Skeletal muscle satellite cell (primary cell): Measurements from ENCODE around the gene PPP1R15A.
"Not testable (repeated sequence)": the region's sequence is repeated elsewhere in the genome, so short reads cannot be mapped to it uniquely, and the experiment has no call there.

Source experiments
- H3K27me3 ChIP-seq: 2 replicates; pipeline ENCODE4 v1.7.0; 2013; ENCODE audit warnings: low read length; ENCODE audit not compliant: control insufficient read depth, insufficient read depth
- H3K36me3 ChIP-seq: 2 replicates; pipeline ENCODE4 v1.7.0; 2013; ENCODE audit warnings: mild to moderate bottlenecking, control low read depth, low read length; ENCODE audit not compliant: insufficient read depth
- H3K4me1 ChIP-seq: 2 replicates; pipeline ENCODE4 v1.7.0; 2013; ENCODE audit warnings: low read length; ENCODE audit not compliant: control insufficient read depth, insufficient read depth
- H3K4me2 ChIP-seq: 2 replicates; pipeline ENCODE4 v1.7.0; 2013; ENCODE audit warnings: mild to moderate bottlenecking, low read length
- H3K4me3 ChIP-seq: 2 replicates; pipeline ENCODE4 v1.7.0; 2013; ENCODE audit warnings: low read length
- H3K9ac ChIP-seq: 2 replicates; pipeline ENCODE4 v1.7.0; 2013; ENCODE audit warnings: mild to moderate bottlenecking, low read depth, low read length, moderate library complexity
- H3K9me3 ChIP-seq: replicated peaks from 2 replicates; pipeline ENCODE4 v1.7.0; 2013; ENCODE audit warnings: mild to moderate bottlenecking, control low read depth, low read length

PPP1R15A gene

DNA sequence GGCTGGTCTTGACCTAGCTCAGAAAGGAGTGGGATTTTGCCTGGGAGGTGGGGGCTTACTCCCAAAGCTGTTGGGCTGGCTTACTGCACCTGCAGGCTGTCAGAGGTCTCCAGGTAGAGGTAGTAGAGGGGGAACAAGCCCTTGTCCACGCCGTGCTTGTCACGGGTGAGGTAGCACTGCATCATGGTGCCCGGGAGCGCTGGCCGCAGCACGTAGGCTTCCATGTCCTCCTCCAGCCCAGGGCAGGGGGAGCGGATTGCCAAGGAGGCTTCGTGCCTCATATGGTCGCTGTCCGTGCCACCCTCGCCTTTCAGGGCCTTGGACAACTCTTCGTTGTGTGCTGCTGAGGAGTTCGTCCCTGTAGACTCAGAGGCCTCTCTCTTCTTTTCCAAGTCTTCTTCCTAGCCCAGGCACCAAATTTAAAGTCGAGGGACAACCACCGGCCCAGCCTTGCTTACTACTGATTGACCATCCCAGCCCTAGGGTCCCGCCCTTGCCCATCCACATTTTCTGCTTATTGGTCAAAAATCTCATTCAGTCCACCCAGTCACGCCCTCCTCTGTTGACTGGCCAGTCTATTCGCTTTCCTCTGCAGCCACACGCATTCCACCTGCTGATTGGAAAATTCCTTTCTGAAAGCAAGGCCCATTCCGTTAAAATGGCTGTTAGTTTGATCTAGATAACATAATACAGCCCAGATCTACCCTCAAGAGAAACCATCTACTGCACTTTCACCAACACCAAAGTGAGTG is 15.8 kb downstream of the PPP1R15A start:
- no peaks in the 10 kb centered on the region for H3K9me3 ChIP-seq
- H3K4me2 ChIP-seq, result no peak overlapping the region
- no peak overlapping the region for H3K4me3 ChIP-seq
- H3K27me3 ChIP-seq, result peaks cover 9% of the 10 kb centered on the region
- H3K9ac ChIP-seq, result no peak overlapping the region
- no peaks in the 10 kb centered on the region for H3K4me1 ChIP-seq
- no peaks in the 10 kb centered on the region for H3K36me3 ChIP-seq

GRCh38 chr19:48889496-48889895 is 17.3 kb downstream of the PPP1R15A start:
- not testable (repeated sequence) for H3K9me3 ChIP-seq, H3K27me3 ChIP-seq, H3K9ac ChIP-seq

DNA sequence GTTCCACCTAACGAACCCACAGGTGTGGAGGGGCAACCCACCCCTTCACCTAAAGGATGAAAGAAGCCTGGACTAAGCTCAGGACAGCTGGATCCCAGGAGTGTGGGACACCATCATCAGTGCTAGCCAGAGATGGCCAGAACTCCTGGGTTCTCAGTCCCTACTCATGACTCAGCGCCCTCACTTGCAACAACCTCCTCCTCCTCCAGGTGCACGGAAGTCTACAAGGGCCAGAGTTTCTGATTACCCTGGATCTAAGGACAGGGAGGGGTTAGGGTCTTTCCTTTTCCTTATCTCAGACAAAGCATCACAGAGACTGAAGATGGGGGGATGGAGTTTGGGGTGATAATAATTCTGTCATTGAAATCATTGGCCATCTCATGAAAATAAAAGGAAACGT is 18.3 kb downstream of the PPP1R15A start:
- Histone ChIP-seq H3K4me1 (no peaks in the 10 kb centered on the region), H3K4me2 (no peak overlapping the region), H3K27me3 (peaks cover 9% of the 10 kb centered on the region), H3K36me3 (no peaks in the 10 kb centered on the region), H3K9me3 (no peaks in the 10 kb centered on the region), H3K9ac (no peak overlapping the region), H3K4me3 (no peak overlapping the region)

More at GRCh38 chr19:48889496-48889895, 17.3 kb downstream of the PPP1R15A start:
- H3K36me3 ChIP-seq, H3K4me2 ChIP-seq, H3K4me1 ChIP-seq, H3K4me3 ChIP-seq: not testable (repeated sequence)

DNA sequence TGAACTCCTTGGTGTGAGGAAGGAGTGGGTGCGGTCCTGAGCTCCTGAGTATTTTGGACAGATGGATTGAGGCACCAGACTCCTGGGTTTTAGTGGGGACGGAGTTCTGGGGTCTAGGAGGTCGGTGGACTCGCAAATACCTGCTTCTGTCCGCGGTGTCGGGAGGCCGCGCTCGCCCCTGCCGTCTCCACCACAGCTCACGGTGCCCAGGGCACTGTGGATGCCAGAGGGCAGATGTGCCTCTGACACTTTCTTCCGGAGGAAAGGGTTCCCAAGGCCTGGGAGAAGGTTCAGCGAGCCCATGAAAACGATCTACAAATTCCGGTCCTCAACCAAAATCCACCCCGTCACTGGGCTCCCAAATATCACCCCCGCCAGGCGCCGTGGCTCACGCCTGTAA is 23.0 kb downstream of the PPP1R15A start:
- Histone ChIP-seq H3K36me3 (no peaks in the 10 kb centered on the region), H3K9me3 (no peaks in the 10 kb centered on the region), H3K27me3 (peaks cover 9% of the 10 kb centered on the region), H3K9ac (no peak overlapping the region), H3K4me2 (no peak overlapping the region), H3K4me1 (no peaks in the 10 kb centered on the region), H3K4me3 (no peak overlapping the region)

- H3K9ac ChIP-seq, result no peak overlapping the region
- H3K9me3 ChIP-seq, result no peaks in the 10 kb centered on the region
- peaks cover 9% of the 10 kb centered on the region for H3K27me3 ChIP-seq
- peak overlapping the region; percentile 65 for H3K4me2 ChIP-seq
- H3K4me1 ChIP-seq, result peaks cover 6% of the 10 kb centered on the region
- peak overlapping the region; percentile 39 for H3K4me3 ChIP-seq
- no peaks in the 10 kb centered on the region for H3K36me3 ChIP-seq
Observed at GRCh38 chr19:48896191-48896720, 24.0 kb downstream of the PPP1R15A start.

DNA sequence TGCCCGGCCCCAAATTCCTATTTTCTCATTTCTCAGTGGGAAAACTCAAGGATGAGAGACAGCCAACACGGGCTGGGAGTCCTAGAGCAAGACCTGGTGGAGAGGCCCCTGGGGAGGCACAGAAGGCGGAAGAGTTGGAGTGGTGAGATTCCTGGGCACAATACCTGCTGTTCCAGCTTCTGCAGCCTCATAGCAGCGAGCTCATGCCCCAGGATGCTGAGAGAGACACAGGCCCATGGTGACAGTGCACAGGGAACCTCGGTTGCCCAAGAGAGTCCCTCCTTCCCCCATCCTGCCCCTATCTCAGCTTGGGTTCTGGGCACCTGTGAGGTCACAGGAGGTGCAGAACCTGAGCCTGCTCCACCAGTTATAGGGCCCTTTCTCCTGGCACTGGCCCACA is 25.0 kb downstream of the PPP1R15A start:
- Histone ChIP-seq H3K27me3 (peaks cover 4% of the 10 kb centered on the region), H3K4me2 (no peak overlapping the region), H3K4me1 (peaks cover 8% of the 10 kb centered on the region), H3K9ac (no peak overlapping the region), H3K36me3 (peaks cover 2% of the 10 kb centered on the region), H3K4me3 (no peak overlapping the region), H3K9me3 (no peaks in the 10 kb centered on the region)

GRCh38 chr19:48899386-48899749 is 27.1 kb downstream of the PPP1R15A start:
- not testable (repeated sequence) for H3K9me3 ChIP-seq, H3K36me3 ChIP-seq, H3K4me1 ChIP-seq, H3K27me3 ChIP-seq
- Histone ChIP-seq H3K9ac (peak overlapping the region; percentile 92), H3K4me3 (peak overlapping the region; percentile 94), H3K4me2 (peak overlapping the region; percentile 94)

GRCh38 chr19:48899781-48900476 is 27.7 kb downstream of the PPP1R15A start, which contains the start of gene NUCB1:
Gene NUCB1, plus strand, starts transcription at chr19:48900312. Its CDS starts 485 bp downstream, at chr19:48900797.
- Histone ChIP-seq H3K9ac (peak within 1 kb of the TSS; percentile 92), H3K4me3 (peak within 1 kb of the TSS; percentile 94), H3K4me1 (peaks cover 8% of the 10 kb centered on the region), H3K9me3 (no peaks in the 10 kb centered on the region), H3K27me3 (no peaks in the 10 kb centered on the region), H3K36me3 (peaks cover 7% of the 10 kb centered on the region), H3K4me2 (peak within 1 kb of the TSS; percentile 94)

DNA sequence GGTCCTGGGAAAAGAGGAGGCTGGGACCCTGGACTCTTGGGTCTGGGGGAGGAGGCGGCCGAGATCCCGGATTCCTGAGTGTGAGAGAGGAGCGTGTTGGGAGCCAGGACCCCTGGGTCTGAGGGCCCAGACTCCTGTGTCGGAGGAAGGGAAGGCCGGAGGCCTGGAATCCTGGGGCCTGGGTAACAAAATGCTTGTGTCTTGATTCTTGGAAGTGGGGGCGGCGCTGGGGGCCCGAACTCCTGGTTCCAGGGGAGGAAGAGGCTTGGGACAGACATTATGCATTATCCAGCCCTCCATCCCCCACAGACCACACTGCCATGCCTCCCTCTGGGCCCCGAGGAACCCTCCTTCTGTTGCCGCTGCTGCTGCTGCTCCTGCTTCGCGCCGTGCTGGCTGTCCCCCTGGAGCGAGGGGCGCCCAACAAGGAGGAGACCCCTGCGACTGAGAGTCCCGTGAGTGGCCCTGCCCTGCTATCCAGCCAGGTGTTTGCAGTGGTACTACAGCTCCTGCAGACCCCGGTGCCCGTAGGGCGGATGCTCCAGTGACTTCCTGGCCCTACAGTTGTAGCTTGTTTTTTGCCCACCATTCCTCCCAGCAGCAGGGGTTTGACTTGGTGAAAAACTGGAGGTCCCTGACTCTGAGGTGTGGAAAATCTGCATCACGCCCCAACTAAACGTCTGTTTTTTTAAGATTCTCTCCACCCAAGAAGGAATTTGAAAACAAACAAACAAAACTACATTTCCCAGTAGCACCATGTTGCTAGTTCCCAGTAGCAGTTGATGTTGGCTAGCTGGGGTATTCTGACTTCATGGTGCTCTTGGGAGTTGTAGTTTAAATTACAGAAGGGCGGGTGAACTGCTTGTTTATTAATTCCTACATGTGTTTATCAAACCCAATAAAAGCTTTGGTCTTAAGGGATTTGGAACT is 28.5 kb downstream of the PPP1R15A start:
- H3K4me3 ChIP-seq, result peak overlapping the region; percentile 94
- H3K9me3 ChIP-seq, result no peaks in the 10 kb centered on the region
- H3K36me3 ChIP-seq, result peaks cover 14% of the 10 kb centered on the region
- no peaks in the 10 kb centered on the region for H3K27me3 ChIP-seq
- H3K9ac ChIP-seq, result peak overlapping the region; percentile 92
- peaks cover 8% of the 10 kb centered on the region for H3K4me1 ChIP-seq
- H3K4me2 ChIP-seq, result peak overlapping the region; percentile 94

- not testable (repeated sequence) for H3K4me2 ChIP-seq, H3K4me3 ChIP-seq, H3K9me3 ChIP-seq, H3K4me1 ChIP-seq, H3K27me3 ChIP-seq, H3K9ac ChIP-seq
- H3K36me3 ChIP-seq, result peaks cover 21% of the 10 kb centered on the region
Observed at GRCh38 chr19:48902291-48902690, 30.1 kb downstream of the PPP1R15A start.

- H3K9ac ChIP-seq, H3K27me3 ChIP-seq, H3K4me2 ChIP-seq, H3K9me3 ChIP-seq, H3K4me3 ChIP-seq, H3K4me1 ChIP-seq: not testable (repeated sequence)
- peaks cover 28% of the 10 kb centered on the region for H3K36me3 ChIP-seq
Observed at GRCh38 chr19:48903788-48904187, 31.6 kb downstream of the PPP1R15A start.
